Esophagus (tissue), 2 donors: ENCODE data around the gene RBFOX1. TPM values are rescaled to one million over a fixed set of nuclear protein-coding genes. Genes with fewer than 3 reads are reported as not detected.

ENCODE experiments used
- H3K27ac ChIP-seq, 2 donors: one replicate each; pipeline ENCODE4 v1.5.1; 2013; ENCODE audit warnings: low read depth in 2 of 2, mild to moderate bottlenecking in 2 of 2, inconsistent platforms in 1 of 2, low read length in 1 of 2, moderate library complexity in 1 of 2
- H3K27me3 ChIP-seq, 2 donors: one replicate each; pipeline ENCODE4 v1.6.1; 2013; ENCODE audit warnings: low read length in 2 of 2, control low read depth in 1 of 2, mild to moderate bottlenecking in 1 of 2; ENCODE audit not compliant: insufficient read depth in 2 of 2, control insufficient read depth in 1 of 2
- H3K36me3 ChIP-seq, 2 donors: one replicate each; pipeline ENCODE4 v1.6.1; 2013; ENCODE audit warnings: low read length in 1 of 2; ENCODE audit not compliant: control insufficient read depth in 2 of 2, insufficient read depth in 2 of 2
- H3K4me1 ChIP-seq, 2 donors: one replicate each; pipeline ENCODE4 v1.6.1; 2013; ENCODE audit warnings: low read length in 1 of 2; ENCODE audit not compliant: control insufficient read depth in 2 of 2, insufficient read depth in 2 of 2
- H3K4me3 ChIP-seq, 2 donors: one replicate each; pipeline ENCODE4 v1.5.1; 2013; ENCODE audit warnings: low read length in 2 of 2, mild to moderate bottlenecking in 2 of 2, low read depth in 1 of 2, moderate library complexity in 1 of 2
- H3K9me3 ChIP-seq, 2 donors: one replicate each; pipeline ENCODE4 v1.6.1; 2013; ENCODE audit warnings: mild to moderate bottlenecking in 2 of 2, low read depth in 1 of 2, low read length in 1 of 2, moderate library complexity in 1 of 2; ENCODE audit not compliant: control insufficient read depth in 2 of 2, insufficient read depth in 1 of 2
- WGBS, 2 donors: extraction: QIAGEN DNeasy Blood & Tissue Kit; methylation state at CpG; one replicate each; pipeline ENCODE4 v1.1.7; 2013; 5-methylcytosine and 5-hydroxymethylcytosine counted together
- polyA plus RNA-seq, 2 donors: library from polyadenylated mRNA; stranded (reverse); fragments of 200-250 nt; gene quantifications; one replicate each; pipeline ENCODE4 v1.2.3, GENCODE V29; 2013
- donor health status: healthy with polysubstance abuse.
- donor health status: Bipolar disorder and iron deficiency.

The RBFOX1 gene
- polyA plus RNA-seq, 2 donors, result 0.01 to 0.16 TPM

DNA sequence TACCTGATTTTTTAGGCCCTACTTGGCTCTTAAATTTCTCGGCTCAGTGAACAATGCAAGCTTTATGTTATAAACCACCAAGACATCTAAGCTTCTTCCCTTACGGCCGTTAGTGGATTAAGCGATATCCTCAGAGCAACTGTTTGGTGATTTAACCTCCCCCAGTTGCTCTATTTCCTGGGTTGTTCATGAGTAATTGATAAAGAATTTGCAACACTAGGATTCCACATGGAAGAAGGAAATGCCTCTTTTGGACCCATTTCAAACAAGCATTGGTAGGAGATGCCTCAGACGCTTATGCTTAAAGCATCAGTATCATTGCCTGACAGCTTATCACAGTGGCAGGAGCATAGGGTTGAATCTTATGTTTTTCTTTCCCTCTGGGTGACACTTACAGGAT lies 65.3 kb downstream of the RBFOX1 start:
- 63% methylated on average over 5 of the region's 5 CpGs for WGBS, 2 donors
- no peak overlapping the region for H3K27ac ChIP-seq
- H3K9me3 ChIP-seq, result no peaks in the 10 kb centered on the region
- no peak overlapping the region for H3K4me3 ChIP-seq
- H3K4me1 ChIP-seq, result no peaks in the 10 kb centered on the region
- H3K36me3 ChIP-seq, result no peaks in the 10 kb centered on the region
- H3K27me3 ChIP-seq, result no peaks in the 10 kb centered on the region

DNA sequence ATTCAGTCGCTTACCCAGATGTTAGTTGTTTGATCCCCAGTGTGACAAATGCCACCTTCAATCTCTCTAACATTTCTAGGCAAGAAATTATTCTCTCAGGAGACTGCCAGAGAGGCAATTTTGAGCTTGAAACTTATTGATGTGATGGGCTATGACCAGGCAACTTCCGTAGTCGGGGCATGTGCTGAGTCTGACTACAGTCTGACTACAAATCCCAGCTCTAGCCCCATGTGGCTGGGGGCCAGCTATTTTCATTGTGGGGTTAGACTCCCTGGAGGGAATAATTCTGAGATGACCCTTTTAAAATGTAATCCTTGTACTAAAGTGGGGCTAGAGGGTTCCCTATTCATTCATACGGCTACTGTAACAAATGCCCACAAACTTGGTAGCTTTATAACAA lies 65.9 kb downstream of the RBFOX1 start:
- 90% methylated on average over 4 of the region's 4 CpGs for WGBS, 2 donors
- no peak overlapping the region for H3K4me3 ChIP-seq

DNA sequence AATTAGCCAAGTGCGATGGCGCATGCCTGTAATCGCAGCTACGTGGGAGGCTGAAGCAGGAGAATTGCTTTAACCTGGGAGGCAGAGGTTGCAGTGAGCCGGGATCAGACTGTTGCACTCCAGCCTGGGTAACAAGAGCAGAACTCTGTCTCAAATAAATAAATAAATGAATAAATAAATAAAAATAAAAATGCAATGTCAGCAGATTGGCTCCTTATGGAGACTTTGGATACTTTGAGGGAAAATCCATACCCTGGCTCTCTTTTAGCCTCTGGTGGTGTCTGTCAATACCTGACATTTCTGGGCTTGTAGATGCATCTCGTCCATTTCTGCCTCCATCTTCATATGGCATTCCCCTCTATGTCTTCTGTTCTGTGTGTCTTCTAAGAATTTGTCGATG lies 66.7 kb downstream of the RBFOX1 start:
- Histone ChIP-seq H3K4me1 (no peaks in the 10 kb centered on the region), H3K27ac (no peak overlapping the region), H3K36me3 (no peaks in the 10 kb centered on the region), H3K4me3 (no peak overlapping the region), H3K27me3 (no peaks in the 10 kb centered on the region), H3K9me3 (no peaks in the 10 kb centered on the region)
- WGBS, 2 donors, result 88 to 92% methylated on average over 7 of the region's 7 CpGs

More for the DNA sequence above, 65.9 kb downstream of the RBFOX1 start:
- no peaks in the 10 kb centered on the region for H3K36me3 ChIP-seq
- no peaks in the 10 kb centered on the region for H3K4me1 ChIP-seq
- no peaks in the 10 kb centered on the region for H3K27me3 ChIP-seq
- H3K27ac ChIP-seq, result no peak overlapping the region
- H3K9me3 ChIP-seq, result no peaks in the 10 kb centered on the region

DNA sequence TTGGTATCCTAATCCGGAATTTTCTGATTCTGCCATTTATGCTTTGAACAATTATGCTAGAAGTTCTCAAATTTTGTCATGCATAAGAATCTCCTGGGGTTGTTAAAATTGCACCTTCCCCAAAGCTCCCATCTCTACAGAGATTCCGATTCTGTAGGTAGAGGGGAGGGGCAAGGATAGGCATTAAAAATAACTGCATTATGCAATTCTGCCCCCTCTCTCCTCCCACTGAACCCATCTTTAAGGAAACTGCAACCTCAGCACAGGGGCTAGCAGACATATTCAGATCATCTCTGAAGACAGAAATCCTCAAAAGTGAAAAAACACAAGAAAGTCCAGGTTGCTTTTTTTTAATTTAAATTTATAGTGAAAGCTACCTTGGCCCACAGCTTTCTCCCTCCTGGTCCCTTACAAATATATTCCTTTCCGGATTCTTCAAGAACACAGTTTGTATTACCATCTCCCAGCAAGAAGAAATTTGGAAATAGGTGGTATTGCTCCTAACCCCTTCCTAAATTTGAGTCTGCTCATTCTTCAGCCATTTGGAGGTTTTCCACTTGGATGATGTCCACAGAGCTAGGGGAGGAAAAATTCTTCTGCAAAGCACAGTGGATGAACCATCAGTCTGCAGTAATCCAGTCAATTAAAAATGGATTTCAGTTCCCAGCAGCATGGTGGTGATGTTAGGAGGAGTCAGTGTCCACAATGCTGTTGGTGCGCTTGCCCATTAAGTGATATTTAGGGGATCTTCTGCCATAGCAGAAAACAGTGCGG lies 67.7 kb downstream of the RBFOX1 start:
- no peaks in the 10 kb centered on the region for H3K4me1 ChIP-seq
- no peak overlapping the region for H3K27ac ChIP-seq
- 54 to 60% methylated on average over 5 of the region's 5 CpGs for WGBS, 2 donors
- no peaks in the 10 kb centered on the region for H3K27me3 ChIP-seq
- H3K36me3 ChIP-seq, result no peaks in the 10 kb centered on the region
- H3K9me3 ChIP-seq, result no peaks in the 10 kb centered on the region
- H3K4me3 ChIP-seq, result no peak overlapping the region

DNA sequence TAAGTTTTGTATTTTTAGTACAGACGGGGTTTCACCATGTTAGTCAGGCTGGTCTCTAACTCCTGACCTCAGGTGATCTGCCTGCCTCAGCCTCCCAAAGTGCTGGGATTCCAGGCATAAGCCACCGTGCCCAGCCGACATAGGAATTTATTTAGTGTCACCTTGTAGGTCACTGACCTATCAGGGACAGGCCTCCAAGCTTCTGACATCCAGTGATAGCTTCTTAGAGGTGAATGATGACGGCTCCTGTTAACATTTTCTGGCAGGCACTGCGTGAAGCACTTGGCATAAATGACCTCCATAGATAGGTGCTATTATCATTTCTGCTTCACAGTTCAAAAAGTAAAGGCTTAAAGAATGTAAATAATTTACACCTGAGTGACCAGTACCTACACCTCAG lies 71.6 kb downstream of the RBFOX1 start:
- no peak overlapping the region for H3K27ac ChIP-seq
- H3K4me3 ChIP-seq, result no peak overlapping the region
- peaks cover 0 to 3% of the 10 kb centered on the region in 2 donors for H3K27me3 ChIP-seq
- no peaks in the 10 kb centered on the region for H3K4me1 ChIP-seq
- H3K9me3 ChIP-seq, result no peaks in the 10 kb centered on the region
- no peaks in the 10 kb centered on the region for H3K36me3 ChIP-seq
- 45 to 65% methylated on average over 5 of the region's 5 CpGs for WGBS, 2 donors

DNA sequence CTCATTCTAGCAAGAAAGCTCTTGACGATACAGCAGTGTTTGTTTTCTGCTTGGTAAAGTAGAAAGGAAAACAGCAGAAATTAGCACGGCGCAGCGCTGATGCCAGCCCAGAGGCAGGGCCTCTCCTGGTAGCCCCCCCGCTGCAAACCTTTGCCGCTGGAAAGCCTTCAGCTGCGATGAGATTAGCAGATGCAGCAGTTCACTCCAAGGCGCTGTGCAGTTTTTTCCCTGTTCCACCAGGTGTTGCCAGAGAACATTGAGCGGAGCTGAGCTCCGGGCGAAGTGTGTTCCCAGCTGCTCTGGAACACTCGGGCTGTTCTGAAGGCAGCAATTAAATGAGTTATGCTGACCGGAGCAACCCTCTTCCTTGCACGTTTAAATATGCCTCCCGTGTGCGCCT lies 72.5 kb downstream of the RBFOX1 start:
- no peaks in the 10 kb centered on the region for H3K4me1 ChIP-seq
- H3K4me3 ChIP-seq, result no peak overlapping the region
- H3K27ac ChIP-seq, result no peak overlapping the region
- H3K36me3 ChIP-seq, result no peaks in the 10 kb centered on the region
- peaks cover 0 to 3% of the 10 kb centered on the region in 2 donors for H3K27me3 ChIP-seq
- 28 to 32% methylated on average over 16 of the region's 16 CpGs for WGBS, 2 donors
- no peaks in the 10 kb centered on the region for H3K9me3 ChIP-seq

DNA sequence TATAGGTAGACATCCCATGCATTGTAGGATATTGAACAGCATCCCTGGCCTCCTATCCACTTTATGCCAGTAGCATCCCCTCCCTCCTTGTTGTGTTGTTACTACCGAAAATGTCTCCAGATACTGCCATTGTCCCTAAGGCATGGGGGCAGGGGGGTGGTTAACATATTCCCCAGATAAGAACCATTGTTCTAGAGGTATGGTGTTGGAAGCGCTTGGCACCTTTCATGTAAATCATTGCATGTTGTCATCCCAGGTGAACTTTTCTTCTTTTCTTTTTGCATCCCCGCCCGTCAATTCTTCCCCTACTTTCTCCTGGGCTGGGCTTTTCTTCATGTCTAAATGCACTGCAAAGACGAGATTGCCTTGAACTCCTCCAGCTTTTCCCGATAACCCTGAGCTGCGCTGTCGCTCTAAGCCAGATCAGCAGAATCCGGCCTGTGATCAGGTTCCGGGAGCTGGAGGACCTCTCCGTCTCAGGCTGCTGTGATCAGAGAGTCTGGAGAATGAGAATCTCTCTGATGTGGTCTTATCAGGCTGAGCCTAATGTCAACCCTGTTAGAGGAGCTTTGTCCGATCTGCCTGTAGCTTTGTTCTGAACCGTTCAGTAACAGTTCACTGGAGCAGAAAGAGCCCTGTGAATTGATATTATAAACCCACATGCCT lies 76.2 kb downstream of the RBFOX1 start:
- H3K27me3 ChIP-seq, result peaks cover 0 to 3% of the 10 kb centered on the region in 2 donors
- no peaks in the 10 kb centered on the region for H3K4me1 ChIP-seq
- no peaks in the 10 kb centered on the region for H3K36me3 ChIP-seq
- H3K4me3 ChIP-seq, result no peak overlapping the region
- H3K9me3 ChIP-seq, result no peaks in the 10 kb centered on the region
- 64 to 66% methylated on average over 13 of the region's 13 CpGs for WGBS, 2 donors
- H3K27ac ChIP-seq, result no peak overlapping the region

DNA sequence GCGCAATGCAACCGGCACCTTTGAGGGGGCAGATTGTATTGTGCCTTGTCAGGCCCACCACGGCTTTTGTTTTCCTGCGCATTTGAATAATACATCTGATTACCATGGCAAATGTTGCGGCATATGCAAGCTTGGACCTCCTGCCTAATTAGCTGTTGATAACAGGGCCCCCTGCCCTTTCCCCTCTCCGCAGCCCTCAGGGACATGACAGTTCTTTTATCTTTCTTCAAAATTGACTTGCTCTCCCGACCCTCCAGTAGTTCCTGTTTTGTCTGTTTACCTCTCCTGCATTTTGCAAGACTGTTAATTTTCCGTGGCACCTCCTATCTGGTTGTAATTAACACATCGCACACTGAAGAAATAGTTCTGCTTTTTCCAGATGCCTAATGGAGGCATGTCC lies 86.8 kb downstream of the RBFOX1 start:
- Histone ChIP-seq H3K4me1 (no peaks in the 10 kb centered on the region), H3K9me3 (no peaks in the 10 kb centered on the region), H3K27ac (no peak overlapping the region), H3K4me3 (no peak overlapping the region), H3K36me3 (no peaks in the 10 kb centered on the region), H3K27me3 (no peaks in the 10 kb centered on the region)
- WGBS, 2 donors, result 47 to 59% methylated on average over 9 of the region's 9 CpGs

DNA sequence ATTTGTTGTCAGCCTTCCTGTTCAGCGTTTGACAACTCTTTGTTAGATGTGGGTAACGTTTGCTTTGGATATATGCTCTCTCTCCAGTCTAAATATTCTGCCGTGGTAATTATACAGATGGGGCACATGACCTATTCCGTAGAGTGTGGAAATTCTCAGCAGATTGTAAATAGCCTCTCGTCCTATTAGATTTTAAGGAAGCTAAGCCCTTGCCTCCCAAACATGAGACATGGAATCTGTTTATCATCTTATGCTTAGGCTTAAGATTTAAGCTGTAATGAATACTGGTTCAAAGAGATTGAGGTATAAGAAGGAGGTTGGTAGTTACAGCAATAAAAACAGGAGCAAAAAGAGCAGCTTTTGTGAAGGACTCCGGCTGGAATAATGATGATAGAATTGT lies 87.4 kb downstream of the RBFOX1 start:
- no peak overlapping the region for H3K4me3 ChIP-seq
- 31 to 40% methylated on average over 6 of the region's 6 CpGs for WGBS, 2 donors

DNA sequence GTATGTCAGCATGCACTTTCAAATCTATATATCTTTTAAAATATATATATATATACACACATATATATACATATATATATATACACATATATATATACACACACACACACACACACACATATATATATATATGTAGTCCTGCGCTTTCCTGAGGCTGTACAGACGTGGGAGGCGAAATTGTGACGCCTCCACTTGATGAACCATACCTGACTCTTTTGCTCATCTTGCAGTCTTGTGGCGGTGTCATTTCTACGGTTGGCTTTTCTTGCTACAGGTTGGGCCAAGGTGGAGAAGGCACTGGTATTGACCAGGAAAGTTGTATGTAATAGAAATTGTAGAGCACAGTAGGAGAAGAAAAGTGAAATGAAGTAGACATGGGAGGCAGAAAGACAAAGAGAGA lies 88.2 kb downstream of the RBFOX1 start:
- H3K4me1 ChIP-seq, result no peaks in the 10 kb centered on the region
- no peaks in the 10 kb centered on the region for H3K36me3 ChIP-seq
- H3K4me3 ChIP-seq, result no peak overlapping the region
- H3K27me3 ChIP-seq, result no peaks in the 10 kb centered on the region
- WGBS, 2 donors, result 91% methylated on average over 6 of the region's 6 CpGs
- no peaks in the 10 kb centered on the region for H3K9me3 ChIP-seq
- no peak overlapping the region for H3K27ac ChIP-seq

More for the DNA sequence above, 87.4 kb downstream of the RBFOX1 start:
- Histone ChIP-seq H3K27ac (no peak overlapping the region), H3K36me3 (no peaks in the 10 kb centered on the region), H3K27me3 (no peaks in the 10 kb centered on the region), H3K9me3 (no peaks in the 10 kb centered on the region), H3K4me1 (no peaks in the 10 kb centered on the region)
